ENCODE measurements around the gene MGAT4B. TPM values are rescaled to one million over a fixed set of nuclear protein-coding genes. Genes with fewer than 3 reads are reported as not detected.

MGAT4B gene
- total and polyA plus RNA-seq, 2 of the 13 experiments (the other 11 are each of a cell fraction or from before 2014, with no cell fraction given) = 93.5 to 130 TPM

- no peak for TF ChIP-seq ZNF883 (CRISPR knock-in tag; IDR thresholded peaks at IDR 0.05; ENCODE audit: not compliant biosample characterization)
These were observed 46.8 kb downstream of the MGAT4B start (continued) for GRCh38 chr5:179759581-179760551.

DNA sequence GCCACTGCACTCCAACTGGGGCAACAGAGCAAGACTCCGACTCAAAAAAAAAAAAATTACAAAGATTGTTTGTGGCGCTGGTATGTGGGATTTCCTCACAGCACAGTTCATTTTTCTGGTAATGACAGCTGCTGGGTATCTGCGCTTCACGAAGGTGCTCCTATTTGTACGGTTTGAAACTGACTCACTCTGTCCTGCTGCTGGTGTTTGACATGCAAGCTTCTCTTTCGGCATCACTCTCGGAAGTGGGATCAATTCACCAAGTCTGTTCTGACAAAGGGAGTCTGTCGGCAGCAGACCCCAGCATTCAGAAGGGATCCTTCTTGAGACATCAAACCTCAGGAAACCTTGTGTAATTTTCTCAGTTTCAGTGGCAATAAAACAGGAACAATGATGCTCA lies 47.7 kb downstream of the MGAT4B start:
- DNase-seq (ENCODE audit: low spot score) = no peak
- Histone ChIP-seq H2AFZ (ENCODE audit: low read length) (no peak overlapping the region), H3K36me3 (replicated peaks in 1 of 2; ENCODE audit: control insufficient read depth in 1 of 2, insufficient read depth in 2 of 2, low read length in 2 of 2) (peaks cover 1 to 5% of the 10 kb centered on the region in 2 experiments; a peak in 3 of 5 replicates), H3K27ac (ENCODE audit: extremely low read length, insufficient read depth, low read length) (no peak overlapping the region), H3K27me3 (ENCODE audit: control insufficient read depth in 1 of 2, insufficient read depth in 2 of 2, low read length in 2 of 2) (no peaks in the 10 kb centered on the region), H3K9me3 (ENCODE audit: low read length) (no peaks in the 10 kb centered on the region), H4K20me1 (ENCODE audit: insufficient read depth, low read length) (peaks cover 38% of the 10 kb centered on the region), H3K4me1 (ENCODE audit: insufficient read depth, low read length) (peaks cover 61% of the 10 kb centered on the region), H3K79me2 (ENCODE audit: insufficient read depth, low read length) (peaks cover 85% of the 10 kb centered on the region), H3K4me3 (replicated peaks in 1 of 3; ENCODE audit: insufficient read depth in 1 of 3, low read depth in 2 of 3, low read length in 3 of 3) (no peak overlapping the region), H3K9ac (ENCODE audit: insufficient read depth, low read depth, low read length) (no peak overlapping the region), H3K4me2 (ENCODE audit: low read depth, low read length) (no peak overlapping the region)
- TF ChIP-seq ZNF430 (CRISPR knock-in tag; IDR thresholded peaks at IDR 0.05) (no peak), ZNF660 (CRISPR knock-in tag; IDR thresholded peaks at IDR 0.05; ENCODE audit: borderline replicate concordance, low read depth) (no peak), ZNF83 (CRISPR knock-in tag; IDR thresholded peaks at IDR 0.05; ENCODE audit: borderline replicate concordance) (no peak), YEATS2 (CRISPR knock-in tag; IDR thresholded peaks at IDR 0.05; ENCODE audit: borderline replicate concordance) (no peak), ZNF501 (CRISPR knock-in tag; IDR thresholded peaks at IDR 0.05) (no peak), ZNF768 (CRISPR knock-in tag; IDR thresholded peaks at IDR 0.05) (no peak), TEAD3 (CRISPR knock-in tag; optimal IDR thresholded peaks at IDR 0.05; ENCODE audit: borderline replicate concordance) (no peak)
- TF ChIP-seq, protein P1, sequence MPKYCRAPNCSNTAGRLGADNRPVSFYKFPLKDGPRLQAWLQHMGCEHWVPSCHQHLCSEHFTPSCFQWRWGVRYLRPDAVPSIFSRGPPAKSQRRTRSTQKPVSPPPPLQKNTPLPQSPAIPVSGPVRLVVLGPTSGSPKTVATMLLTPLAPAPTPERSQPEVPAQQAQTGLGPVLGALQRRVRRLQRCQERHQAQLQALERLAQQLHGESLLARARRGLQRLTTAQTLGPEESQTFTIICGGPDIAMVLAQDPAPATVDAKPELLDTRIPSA (CRISPR knock-in tag; IDR thresholded peaks at IDR 0.05; ENCODE audit: borderline replicate concordance) = no peak
- TF ChIP-seq, protein P2, sequence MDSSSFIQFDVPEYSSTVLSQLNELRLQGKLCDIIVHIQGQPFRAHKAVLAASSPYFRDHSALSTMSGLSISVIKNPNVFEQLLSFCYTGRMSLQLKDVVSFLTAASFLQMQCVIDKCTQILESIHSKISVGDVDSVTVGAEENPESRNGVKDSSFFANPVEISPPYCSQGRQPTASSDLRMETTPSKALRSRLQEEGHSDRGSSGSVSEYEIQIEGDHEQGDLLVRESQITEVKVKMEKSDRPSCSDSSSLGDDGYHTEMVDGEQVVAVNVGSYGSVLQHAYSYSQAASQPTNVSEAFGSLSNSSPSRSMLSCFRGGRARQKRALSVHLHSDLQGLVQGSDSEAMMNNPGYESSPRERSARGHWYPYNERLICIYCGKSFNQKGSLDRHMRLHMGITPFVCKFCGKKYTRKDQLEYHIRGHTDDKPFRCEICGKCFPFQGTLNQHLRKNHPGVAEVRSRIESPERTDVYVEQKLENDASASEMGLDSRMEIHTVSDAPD (CRISPR knock-in tag; IDR thresholded peaks at IDR 0.05) = no peak
- TF ChIP-seq, protein P3, sequence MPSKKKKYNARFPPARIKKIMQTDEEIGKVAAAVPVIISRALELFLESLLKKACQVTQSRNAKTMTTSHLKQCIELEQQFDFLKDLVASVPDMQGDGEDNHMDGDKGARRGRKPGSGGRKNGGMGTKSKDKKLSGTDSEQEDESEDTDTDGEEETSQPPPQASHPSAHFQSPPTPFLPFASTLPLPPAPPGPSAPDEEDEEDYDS (CRISPR knock-in tag; IDR thresholded peaks at IDR 0.05) = no peak
- ATAC-seq = no peak
- WGBS (ENCODE audit: low lambda C conversion rate) = 93% methylated on average over 8 of the region's 8 CpGs
- ChIA-PET POLR2A (no interaction called here), CTCF (ENCODE audit: low intra/inter-chr PET ratio, low total read pairs) (no interaction called here)
- no peak for FAIRE-seq
- intact Hi-C loops (cut with micrococcal nuclease; ENCODE audit: unreplicated experiment) = no loop called here
- BruUV-seq (replicated peaks) = no TSS peak
- in situ Hi-C loops (cut with HindIII; ENCODE audit: extremely low pct_ligation_motif_present, low pct_unique_long_range_greater_than_20kb) = loop anchor here (25.0 kb wide), 1 partner anchor 328 kb away; no protein-coding TSS in a partner anchor

Data from HepG2 (cell line).